HG03060 (cell line): ENCODE data around the gene ADTRP.

Source experiments
- ATAC-seq: cut with Tn5 transposase; IDR thresholded peaks from one replicate; pipeline ENCODE4 v1.9.1; 2021; ENCODE audit warnings: low read depth, moderate number of reproducible peaks; ENCODE audit not compliant: unreplicated experiment

Gene ADTRP

GRCh38 chr6:11761744-11762620 is 16.6 kb downstream of the ADTRP start:
- no peak for ATAC-seq

DNA sequence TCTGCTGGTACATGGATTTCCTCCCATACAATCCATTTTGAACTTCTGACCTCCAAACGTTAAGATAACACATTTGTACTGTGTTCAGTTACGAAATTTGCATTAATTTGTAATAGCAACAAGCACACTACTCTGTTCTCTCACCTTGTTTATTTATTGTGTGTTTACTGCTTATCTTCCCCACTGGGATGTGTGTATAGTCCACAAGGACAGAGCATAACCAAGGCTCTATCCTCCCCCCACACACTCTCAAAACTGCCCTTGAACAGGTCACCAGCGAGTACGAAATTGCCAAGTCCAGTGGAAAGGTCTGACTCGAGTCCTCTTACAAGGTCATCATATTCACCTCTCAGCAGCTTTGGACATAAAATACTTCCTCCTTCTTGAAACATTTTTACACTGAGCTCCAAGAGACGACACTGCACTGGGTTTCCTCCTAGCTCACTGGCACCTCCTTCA is 18.6 kb downstream of the ADTRP start:
- ATAC-seq, result no peak

- ATAC-seq, result no peak
Observed at GRCh38 chr6:11758878-11759277, 19.7 kb downstream of the ADTRP start.

- ATAC-seq, result no peak
Observed at GRCh38 chr6:11756726-11757125, 21.9 kb downstream of the ADTRP start.

DNA sequence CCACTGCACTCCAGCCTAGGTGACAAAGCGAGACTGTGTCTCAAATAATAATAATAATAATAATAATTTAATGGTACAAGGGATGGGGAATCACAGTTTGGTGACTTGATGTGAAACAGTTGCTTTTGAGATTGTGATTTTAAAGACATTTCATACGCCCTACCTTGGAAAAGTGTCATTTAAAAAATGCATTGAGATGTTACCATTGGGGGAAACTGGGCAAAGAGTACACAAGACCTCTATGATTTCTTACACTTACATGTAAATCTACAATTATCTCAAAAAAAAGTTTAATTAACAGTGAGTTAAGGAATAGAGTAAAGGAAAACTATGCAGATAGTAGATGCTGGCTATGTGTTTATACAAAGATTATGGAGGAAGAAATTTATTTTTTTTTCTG is 22.3 kb downstream of the ADTRP start:
- ATAC-seq, result no peak

- ATAC-seq, result no peak
Observed at GRCh38 chr6:11755725-11756124, 22.9 kb downstream of the ADTRP start.

GRCh38 chr6:11754625-11755271 is 23.9 kb downstream of the ADTRP start:
- ATAC-seq, result no peak

- ATAC-seq, result no peak
Observed at GRCh38 chr6:11753798-11754197, 24.8 kb downstream of the ADTRP start.

DNA sequence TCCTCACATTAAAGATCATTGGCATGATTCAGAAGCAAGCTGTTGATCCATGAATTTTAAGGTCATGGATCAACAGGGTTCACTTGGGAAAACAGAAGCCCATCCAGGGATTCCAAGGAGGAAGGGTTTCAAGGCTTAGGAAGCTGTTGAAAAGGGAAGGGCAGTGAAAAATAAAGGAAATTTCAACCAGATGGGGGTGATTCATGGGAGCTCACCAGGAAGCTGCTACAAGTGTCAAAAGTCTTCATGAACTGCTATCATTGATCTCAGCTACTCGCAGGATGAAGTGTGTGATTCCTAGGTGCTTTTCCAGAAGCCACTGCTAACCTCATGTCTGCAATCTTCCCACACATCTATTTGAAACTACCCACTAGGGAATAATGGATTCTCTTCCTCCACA is 26.2 kb downstream of the ADTRP start:
- no peak for ATAC-seq

DNA sequence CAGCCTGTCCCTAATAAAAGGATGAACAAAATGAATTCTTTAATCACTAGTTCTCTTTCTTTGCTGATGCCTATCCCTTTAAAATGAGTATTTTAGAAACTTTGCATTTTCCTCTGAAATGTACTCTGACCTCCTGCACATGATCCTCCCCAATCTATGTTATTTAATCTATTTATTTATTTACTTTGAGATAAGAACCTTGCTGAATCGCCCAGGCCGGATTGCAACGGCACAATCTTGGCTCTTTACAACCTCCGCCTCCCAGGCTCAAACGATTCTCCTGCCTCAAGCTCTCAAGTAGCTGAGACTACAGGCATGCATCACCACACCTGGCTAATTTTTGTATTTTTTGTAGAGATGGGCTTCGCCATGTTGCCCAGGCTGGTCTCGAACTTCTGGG is 27.9 kb downstream of the ADTRP start:
- ATAC-seq, result no peak

DNA sequence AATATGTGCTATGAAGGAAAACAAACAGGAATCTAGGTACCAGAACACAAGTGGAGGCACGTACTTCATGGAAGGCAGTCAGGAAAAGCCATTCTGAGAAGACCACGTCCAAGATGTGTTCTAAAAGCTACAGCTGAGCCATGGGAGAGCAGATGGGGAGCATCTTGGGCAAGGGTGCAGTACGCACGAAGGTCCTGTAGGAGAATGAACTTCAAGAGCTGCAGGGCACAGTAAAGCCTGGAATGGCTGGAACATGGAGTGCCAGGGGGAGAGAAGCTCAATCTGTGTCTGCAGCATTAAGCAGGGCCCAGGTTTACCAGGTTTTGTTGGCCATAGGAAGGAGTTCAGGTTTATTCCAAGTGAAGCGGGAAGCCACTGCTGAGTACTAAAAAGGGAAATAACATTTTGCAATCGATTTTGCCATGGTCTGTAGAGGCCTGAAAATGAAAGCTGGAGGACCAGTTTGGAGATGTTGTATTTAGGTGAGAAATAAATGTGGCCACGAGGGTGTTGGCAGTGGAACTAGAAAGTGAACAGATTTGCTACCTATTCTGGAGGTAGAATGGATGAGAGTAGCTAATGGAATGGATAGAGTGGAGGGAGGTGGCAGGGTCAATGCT is 29.9 kb downstream of the ADTRP start:
- ATAC-seq, result no peak

- no peak for ATAC-seq
Observed at GRCh38 chr6:11747021-11747420, 31.6 kb downstream of the ADTRP start.

DNA sequence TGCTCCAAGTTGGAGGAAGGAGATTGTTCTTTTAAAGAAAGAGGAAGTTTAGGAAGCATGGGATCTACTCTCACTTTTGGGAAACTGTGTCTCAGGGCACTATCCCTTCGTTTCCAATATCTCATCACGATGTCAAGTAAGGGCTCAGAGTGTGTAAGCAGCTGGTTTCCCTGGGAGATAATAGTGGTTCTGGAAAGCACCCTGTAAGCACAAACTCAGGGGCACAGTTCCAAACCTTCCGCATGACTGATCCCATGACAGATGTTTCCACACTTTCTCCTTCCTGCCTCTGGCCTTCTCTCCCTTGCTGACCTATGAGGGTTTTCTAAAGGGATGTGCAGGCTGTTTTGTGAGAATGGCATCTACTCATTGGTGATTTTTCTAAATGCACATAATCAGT is 33.9 kb downstream of the ADTRP start:
- ATAC-seq, result no peak

DNA sequence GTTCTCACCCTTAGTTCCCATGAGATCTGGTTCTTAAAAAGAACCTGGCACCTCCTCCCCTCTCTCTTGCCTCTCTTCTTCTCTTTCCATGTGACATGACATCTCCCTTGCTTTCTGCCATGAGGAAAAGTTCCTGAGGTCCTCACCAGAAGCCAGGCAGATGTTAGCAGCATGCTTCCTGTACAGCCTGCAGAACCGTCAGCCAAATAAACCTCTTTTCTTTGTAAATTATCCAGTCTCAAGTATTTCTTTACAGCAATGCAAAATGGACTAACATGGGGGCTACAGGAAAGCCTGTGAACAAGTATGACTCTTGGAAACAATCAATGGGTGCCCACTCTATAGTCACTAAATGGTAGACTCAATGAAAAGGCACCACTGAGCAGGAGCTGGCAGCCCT is 34.5 kb downstream of the ADTRP start:
- no peak for ATAC-seq

DNA sequence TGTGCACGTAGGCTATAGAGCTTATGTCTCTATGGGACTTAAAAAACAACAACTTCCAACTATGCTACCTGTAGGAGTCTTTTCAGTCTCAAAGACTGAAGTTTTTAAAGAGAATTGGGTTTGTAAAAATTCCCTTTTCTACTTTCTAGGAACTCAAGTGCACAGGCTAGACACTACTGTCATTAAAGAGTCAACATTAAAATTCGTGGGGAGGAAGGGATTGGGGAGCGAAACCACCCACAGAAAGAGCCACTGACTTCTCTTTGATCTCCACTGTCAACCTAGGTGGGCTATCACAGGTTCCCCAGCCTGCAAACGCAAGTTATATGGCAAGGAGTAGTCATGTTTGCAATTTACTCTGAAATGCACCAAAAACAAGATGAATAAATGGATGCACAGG is 37.7 kb downstream of the ADTRP start:
- ATAC-seq, result no peak

DNA sequence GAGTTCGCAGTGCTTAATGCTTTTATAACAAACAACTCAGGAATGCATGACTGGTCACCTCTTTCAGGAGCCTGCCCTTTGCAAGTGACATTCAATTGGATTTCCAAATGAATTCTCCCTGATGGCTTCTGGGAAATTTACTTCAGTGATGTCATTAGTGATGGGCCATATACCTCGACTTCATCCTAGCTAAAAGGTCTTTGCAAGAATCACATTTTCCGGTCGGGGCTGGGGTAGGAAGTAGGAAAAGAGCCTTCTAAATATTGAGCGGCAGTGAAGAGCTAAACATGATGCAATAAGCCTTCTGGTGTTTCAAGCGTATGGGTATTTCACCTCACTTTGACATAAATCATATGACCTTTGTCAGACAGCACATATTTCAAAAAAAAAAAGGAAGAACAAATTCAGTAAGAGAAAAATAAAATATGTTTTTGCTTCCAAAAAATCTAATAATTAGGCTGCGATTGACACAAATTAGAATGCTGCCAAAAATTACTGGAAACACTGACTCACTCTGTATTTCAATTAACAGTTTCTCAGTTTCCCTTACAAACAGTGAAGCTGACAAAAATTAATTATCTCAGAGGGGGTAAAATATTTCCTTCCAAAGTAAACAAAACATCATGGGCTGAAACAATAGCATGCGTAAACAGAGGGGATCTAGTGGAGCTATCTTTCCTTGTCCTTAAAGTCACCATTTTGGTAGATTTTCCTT is 39.8 kb downstream of the ADTRP start:
- no peak for ATAC-seq

DNA sequence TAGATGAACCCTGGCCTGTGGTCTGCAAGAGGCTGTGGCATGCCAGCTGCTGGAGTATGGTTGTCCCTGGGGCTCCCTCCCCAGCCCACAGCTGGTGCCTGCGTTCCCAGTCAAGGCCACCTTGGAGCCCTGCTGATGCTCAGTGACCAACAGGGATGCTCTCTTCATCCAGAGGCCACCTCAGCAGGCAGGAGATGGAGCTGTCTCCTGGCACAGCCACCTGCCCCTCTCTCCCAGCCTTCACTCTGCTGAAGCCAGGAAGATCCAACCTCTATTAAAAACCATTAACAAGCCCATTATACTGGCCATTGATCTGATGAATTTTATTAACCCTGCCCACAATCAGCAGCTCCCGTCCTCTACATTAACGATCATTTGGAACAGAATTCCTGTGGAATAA is 40.4 kb downstream of the ADTRP start:
- ATAC-seq, result no peak

DNA sequence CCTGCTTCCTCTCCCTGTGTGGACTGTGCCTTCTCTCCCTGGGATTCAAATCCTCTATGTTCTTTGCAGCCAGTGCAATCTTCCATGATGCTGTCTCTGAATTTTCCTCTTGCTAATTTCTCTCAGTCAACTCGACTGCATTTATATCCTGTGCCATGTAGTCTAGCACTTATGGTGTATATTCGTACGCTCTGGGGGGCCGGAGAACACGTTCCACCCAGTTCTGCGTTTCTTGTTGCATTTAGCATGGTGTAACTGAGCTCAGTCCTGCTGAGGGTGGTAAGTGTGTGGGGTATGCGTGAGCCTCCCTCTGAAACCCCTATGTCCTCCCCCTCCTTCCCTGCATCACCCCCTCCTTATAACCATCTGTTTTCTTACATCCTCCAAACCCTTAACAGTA is 42.0 kb downstream of the ADTRP start:
- ATAC-seq, result no peak

GRCh38 chr6:11734861-11735613 is 43.6 kb downstream of the ADTRP start:
- ATAC-seq, result no peak

DNA sequence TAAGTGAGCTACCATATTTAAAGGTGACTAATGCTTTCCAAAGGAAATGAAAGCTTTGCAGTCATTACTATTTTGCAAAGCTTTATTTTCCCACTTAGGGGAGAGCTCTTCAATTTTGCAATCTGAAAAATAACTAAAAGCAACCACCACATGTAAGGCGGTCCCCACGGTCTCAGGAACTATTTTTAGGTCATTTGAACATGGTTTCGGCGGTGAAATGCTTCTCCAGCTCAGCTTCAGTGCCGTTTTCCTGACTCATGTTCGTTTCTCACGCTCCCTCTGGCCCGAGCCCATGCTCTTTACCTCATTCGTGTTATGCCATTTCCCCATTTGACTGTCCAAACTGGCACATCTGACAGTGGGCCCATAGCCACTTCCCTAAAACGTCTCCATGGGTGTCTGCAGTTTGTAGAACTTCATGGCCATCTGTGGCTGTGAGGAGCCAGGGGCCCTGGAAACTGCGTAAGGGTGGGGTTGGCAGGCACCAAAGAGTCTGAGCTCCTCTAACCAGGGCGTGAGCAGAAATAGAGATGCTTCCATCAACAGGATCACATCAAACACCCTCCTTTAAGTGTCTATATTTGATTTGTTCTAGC is 46.5 kb downstream of the ADTRP start:
- ATAC-seq, result peak; percentile 68
